ENCODE data around the gene ZNF91. TPM values are rescaled to one million over a fixed set of nuclear protein-coding genes. Genes with fewer than 3 reads are reported as not detected.
"Not testable (repeated sequence)": the region's sequence is repeated elsewhere in the genome, so short reads cannot be mapped to it uniquely, and the experiment has no call there.

Gene ZNF91
- total RNA-seq, 1 donor from 2014 or later, result 28.5 TPM

- peaks cover 29 to 91% of the 10 kb centered on the region in 2 donors for H3K9me3 ChIP-seq
- intact Hi-C loops (cut with DNase I), result no loop called here
- no peak for DNase-seq (ENCODE audit: low spot score in 2 of 2)
- no peak overlapping the region for H3K27ac ChIP-seq
- H3K27me3 ChIP-seq, result no peaks in the 10 kb centered on the region
- H3K4me1 ChIP-seq, result no peaks in the 10 kb centered on the region
- no peak for TF ChIP-seq CTCF (IDR thresholded peaks at IDR 0.05)
- H3K4me3 ChIP-seq, result no peak overlapping the region
- H3K36me3 ChIP-seq, result peaks cover 29 to 72% of the 10 kb centered on the region in 2 donors
Measured at GRCh38 chr19:23382955-23383354, 12.3 kb downstream of the ZNF91 start.

- no peaks in the 10 kb centered on the region for H3K27me3 ChIP-seq
- H3K36me3 ChIP-seq, result peaks cover 27 to 70% of the 10 kb centered on the region in 2 donors
- DNase-seq (ENCODE audit: low spot score in 2 of 2), result no peak
- no peak overlapping the region for H3K27ac ChIP-seq
- no peaks in the 10 kb centered on the region for H3K4me1 ChIP-seq
- H3K9me3 ChIP-seq, result peaks cover 29 to 91% of the 10 kb centered on the region in 2 donors
- no peak overlapping the region for H3K4me3 ChIP-seq
- TF ChIP-seq CTCF (IDR thresholded peaks at IDR 0.05), result no peak
- intact Hi-C loops (cut with DNase I), result no loop called here
Measured at GRCh38 chr19:23381114-23381513, 14.2 kb downstream of the ZNF91 start.

- H3K4me3 ChIP-seq; H3K27ac ChIP-seq; H3K27me3 ChIP-seq; H3K4me1 ChIP-seq; intact Hi-C loops (cut with DNase I); DNase-seq (ENCODE audit: low spot score in 2 of 2): not testable (repeated sequence)
- Histone ChIP-seq H3K36me3 (peaks cover 27 to 71% of the 10 kb centered on the region in 2 donors), H3K9me3 (peaks cover 29 to 91% of the 10 kb centered on the region in 2 donors)
Measured at GRCh38 chr19:23379671-23380070, 15.6 kb downstream of the ZNF91 start.

- DNase-seq (ENCODE audit: low spot score in 2 of 2), result no peak
- Histone ChIP-seq H3K4me1 (no peaks in the 10 kb centered on the region), H3K4me3 (no peak overlapping the region), H3K36me3 (peaks cover 27 to 69% of the 10 kb centered on the region in 2 donors), H3K27ac (no peak overlapping the region), H3K9me3 (peaks cover 24 to 91% of the 10 kb centered on the region in 2 donors), H3K27me3 (no peaks in the 10 kb centered on the region)
- TF ChIP-seq CTCF (IDR thresholded peaks at IDR 0.05), result no peak
- intact Hi-C loops (cut with DNase I), result no loop called here
Measured at GRCh38 chr19:23378948-23379347, 16.3 kb downstream of the ZNF91 start.

- no peak for TF ChIP-seq CTCF (IDR thresholded peaks at IDR 0.05)
- H3K4me1 ChIP-seq, result no peaks in the 10 kb centered on the region
- H3K36me3 ChIP-seq, result peaks cover 27 to 69% of the 10 kb centered on the region in 2 donors
- H3K27me3 ChIP-seq, result no peaks in the 10 kb centered on the region
- no peak for DNase-seq (ENCODE audit: low spot score in 2 of 2)
- H3K27ac ChIP-seq, result no peak overlapping the region
- intact Hi-C loops (cut with DNase I), result no loop called here
- H3K4me3 ChIP-seq, result no peak overlapping the region
- H3K9me3 ChIP-seq, result peaks cover 7 to 93% of the 10 kb centered on the region in 2 donors
Measured at GRCh38 chr19:23377276-23377675, 18.0 kb downstream of the ZNF91 start.

- Histone ChIP-seq H3K4me3 (no peak overlapping the region), H3K36me3 (peaks cover 50 to 80% of the 10 kb centered on the region in 2 donors), H3K27ac (no peak overlapping the region), H3K4me1 (no peaks in the 10 kb centered on the region), H3K9me3 (peaks cover 76 to 96% of the 10 kb centered on the region in 2 donors), H3K27me3 (no peaks in the 10 kb centered on the region)
- intact Hi-C loops (cut with DNase I), result no loop called here
- no peak for TF ChIP-seq CTCF (IDR thresholded peaks at IDR 0.05)
- DNase-seq (ENCODE audit: low spot score in 2 of 2), result no peak
Measured at GRCh38 chr19:23366437-23366836, 28.8 kb downstream of the ZNF91 start.

GRCh38 chr19:23366031-23366430 lies 29.2 kb downstream of the ZNF91 start:
- H3K27me3 ChIP-seq; intact Hi-C loops (cut with DNase I); DNase-seq (ENCODE audit: low spot score in 2 of 2); H3K4me1 ChIP-seq; H3K27ac ChIP-seq; H3K4me3 ChIP-seq: not testable (repeated sequence)
- peaks cover 47 to 76% of the 10 kb centered on the region in 2 donors for H3K36me3 ChIP-seq
- peaks cover 77 to 96% of the 10 kb centered on the region in 2 donors for H3K9me3 ChIP-seq

Measured in ascending aorta (tissue), 2 donors.